ENCODE data around the gene PLEKHG3.

The PLEKHG3 gene

DNA sequence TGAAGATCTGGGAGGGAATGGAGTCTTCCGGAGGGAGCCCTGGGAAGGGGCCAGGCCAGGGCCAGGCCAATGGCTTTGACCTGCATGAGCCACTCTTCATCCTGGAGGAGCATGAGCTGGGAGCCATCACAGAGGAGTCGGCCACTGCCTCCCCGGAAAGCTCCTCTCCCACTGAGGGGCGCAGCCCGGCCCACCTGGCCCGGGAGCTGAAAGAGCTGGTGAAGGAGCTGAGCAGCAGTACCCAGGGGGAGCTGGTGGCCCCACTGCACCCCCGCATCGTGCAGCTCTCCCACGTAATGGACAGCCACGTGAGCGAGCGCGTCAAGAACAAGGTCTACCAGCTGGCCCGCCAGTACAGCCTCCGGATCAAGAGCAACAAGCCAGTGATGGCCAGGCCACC lies 37.7 kb downstream of the PLEKHG3 start:
- TF ChIP-seq, protein P1, sequence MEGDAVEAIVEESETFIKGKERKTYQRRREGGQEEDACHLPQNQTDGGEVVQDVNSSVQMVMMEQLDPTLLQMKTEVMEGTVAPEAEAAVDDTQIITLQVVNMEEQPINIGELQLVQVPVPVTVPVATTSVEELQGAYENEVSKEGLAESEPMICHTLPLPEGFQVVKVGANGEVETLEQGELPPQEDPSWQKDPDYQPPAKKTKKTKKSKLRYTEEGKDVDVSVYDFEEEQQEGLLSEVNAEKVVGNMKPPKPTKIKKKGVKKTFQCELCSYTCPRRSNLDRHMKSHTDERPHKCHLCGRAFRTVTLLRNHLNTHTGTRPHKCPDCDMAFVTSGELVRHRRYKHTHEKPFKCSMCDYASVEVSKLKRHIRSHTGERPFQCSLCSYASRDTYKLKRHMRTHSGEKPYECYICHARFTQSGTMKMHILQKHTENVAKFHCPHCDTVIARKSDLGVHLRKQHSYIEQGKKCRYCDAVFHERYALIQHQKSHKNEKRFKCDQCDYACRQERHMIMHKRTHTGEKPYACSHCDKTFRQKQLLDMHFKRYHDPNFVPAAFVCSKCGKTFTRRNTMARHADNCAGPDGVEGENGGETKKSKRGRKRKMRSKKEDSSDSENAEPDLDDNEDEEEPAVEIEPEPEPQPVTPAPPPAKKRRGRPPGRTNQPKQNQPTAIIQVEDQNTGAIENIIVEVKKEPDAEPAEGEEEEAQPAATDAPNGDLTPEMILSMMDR (conservative IDR thresholded peaks at IDR 0.05; ENCODE audit: low read depth, low read length), result no peak
- DNase-seq (ENCODE audit: low read depth), result no peak
- H3K4me3 ChIP-seq (ENCODE audit: low read length), result no peak overlapping the region

DNA sequence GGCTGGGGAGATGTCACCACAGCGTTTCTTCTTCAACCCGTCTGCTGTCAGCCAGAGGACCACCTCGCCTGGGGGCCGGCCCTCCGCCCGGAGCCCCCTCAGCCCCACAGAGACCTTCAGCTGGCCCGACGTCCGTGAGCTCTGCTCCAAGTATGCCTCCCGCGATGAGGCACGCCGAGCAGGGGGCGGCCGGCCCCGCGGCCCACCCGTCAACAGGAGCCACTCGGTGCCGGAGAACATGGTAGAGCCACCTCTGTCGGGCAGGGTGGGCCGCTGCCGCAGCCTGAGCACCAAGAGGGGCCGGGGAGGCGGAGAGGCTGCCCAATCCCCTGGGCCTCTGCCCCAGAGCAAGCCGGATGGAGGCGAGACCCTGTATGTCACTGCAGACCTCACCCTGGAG lies 38.8 kb downstream of the PLEKHG3 start:
- no peak overlapping the region for H3K4me3 ChIP-seq (ENCODE audit: low read length)
- no peak for DNase-seq (ENCODE audit: low read depth)
- TF ChIP-seq, protein P1 (conservative IDR thresholded peaks at IDR 0.05; ENCODE audit: low read depth, low read length), result no peak

DNA sequence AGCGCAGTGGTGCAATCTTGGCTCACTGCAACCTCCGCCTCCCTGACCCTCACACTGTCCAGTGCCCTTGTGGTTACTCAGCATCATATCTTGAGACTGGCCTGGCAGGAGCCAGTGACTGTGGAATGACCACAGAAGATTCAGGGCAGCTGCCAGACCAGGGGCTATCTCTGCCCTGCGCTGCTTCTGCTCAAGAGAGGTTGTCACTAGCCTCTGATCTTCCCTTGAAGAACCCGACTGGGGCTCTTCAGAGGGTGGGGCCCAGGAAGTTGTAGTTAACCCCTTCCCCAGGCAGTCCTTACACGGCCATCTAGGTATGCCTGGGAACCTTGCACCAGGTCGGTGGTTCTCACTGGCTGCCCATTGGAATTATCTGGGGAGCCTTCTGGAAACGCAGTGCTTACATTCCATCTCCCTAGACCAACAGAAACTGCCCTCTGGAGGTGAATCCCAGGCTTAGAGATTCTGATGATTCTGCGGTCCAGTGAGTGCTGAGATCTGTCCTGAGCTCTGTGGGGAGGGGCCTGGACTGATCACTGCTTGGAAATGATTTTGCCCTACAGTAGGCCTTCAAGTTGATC lies 41.4 kb downstream of the PLEKHG3 start:
- TF ChIP-seq, protein P1 (conservative IDR thresholded peaks at IDR 0.05; ENCODE audit: low read depth, low read length), result peak; percentile 39
- no peak overlapping the region for H3K4me3 ChIP-seq (ENCODE audit: low read length)
- DNase-seq (ENCODE audit: low read depth), result no peak

DNA sequence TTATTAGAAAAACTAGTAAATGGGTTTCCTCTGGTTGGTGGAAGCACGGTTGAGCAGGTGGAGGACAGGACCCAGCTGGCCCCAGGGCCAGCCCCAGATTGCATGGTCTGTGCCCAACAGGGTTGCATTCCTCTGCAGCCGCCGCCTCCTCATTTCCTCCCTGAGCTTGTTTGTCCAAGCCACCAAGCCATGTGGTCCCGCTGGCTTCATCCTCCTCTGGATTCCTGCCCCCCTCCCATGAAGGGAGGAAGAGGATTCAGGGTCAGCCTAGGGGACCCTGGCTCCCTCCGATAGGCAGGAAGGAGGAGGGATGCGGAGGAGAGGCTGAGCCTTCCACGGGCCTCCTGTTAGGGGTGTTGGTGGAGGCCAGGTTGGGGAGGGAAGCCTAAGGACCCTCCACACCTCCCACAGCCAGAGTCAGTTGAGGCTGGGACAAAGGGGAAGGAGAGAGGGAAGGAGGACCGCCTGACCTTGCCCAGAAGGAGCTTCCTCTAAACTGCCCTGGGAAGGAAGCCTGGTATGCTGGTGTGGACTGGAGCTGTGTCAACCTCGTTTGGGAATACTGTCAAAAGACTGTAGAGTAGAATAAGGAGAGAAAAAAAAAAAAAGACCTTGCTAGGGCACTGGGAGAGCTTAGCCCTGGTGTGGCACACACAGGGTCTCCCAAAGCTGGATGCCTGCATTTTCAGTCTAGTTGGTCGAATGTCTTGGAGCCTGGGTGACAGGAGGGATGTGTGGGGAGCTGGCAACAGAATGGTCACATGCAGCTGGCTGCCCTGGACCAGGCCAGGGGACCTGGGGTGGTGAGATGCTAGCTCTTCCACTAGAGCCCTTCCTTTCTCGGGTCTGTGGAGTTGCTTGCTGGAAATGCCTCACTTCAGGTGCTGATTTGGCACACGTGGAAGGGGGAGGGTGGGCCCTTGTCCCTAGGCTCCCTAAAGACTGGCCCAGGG lies 42.4 kb downstream of the PLEKHG3 start:
- no peak for DNase-seq (ENCODE audit: low read depth)
- no peak overlapping the region for H3K4me3 ChIP-seq (ENCODE audit: low read length)
- TF ChIP-seq, protein P1 (conservative IDR thresholded peaks at IDR 0.05; ENCODE audit: low read depth, low read length), result no peak

DNA sequence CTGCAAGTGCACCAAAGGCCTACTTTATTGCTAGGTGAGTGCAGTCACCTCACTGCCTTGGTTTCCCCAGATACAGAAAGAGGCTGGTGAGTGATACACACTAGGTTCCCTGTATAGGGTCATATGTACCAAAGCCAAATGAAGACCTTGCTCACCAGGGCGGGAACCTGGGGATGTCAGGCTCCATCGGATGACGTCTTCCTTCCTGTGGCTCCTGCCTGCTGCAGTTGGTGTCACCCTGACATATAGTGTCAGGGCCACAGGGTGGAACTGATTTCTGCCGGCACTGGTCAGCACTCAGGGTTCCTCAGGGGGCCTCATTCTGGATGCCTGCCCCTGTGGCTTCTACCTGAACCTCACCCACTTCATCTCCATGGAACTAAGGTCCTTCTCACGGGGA lies 43.1 kb downstream of the PLEKHG3 start:
- TF ChIP-seq, protein P1 (conservative IDR thresholded peaks at IDR 0.05; ENCODE audit: low read depth, low read length), result no peak
- H3K4me3 ChIP-seq (ENCODE audit: low read length), result no peak overlapping the region
- no peak for DNase-seq (ENCODE audit: low read depth)

DNA sequence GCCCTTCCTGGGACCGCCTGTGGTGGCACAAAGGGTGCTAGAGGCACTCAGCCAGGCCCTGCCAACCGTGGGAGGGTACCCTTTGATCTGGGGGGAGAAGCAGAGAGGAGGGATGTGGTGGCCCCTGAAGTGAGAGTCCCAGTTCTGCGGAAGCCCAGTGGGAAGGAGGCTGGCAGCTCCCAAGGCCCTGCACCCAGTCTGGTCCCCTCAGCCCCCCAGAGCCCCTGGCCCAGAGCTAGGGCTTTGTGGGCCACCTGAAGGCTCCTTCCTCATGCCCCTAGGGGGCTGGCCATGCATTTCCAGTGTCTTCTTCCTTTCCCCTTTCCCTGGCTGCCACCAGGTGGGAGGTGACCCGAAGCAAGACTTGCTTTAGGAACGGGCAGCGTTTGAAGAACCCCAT lies 44.3 kb downstream of the PLEKHG3 start:
- TF ChIP-seq, protein P1 (conservative IDR thresholded peaks at IDR 0.05; ENCODE audit: low read depth, low read length), result no peak
- no peak overlapping the region for H3K4me3 ChIP-seq (ENCODE audit: low read length)
- no peak for DNase-seq (ENCODE audit: low read depth)
